ENCODE data around the gene CASKIN1.

DNA sequence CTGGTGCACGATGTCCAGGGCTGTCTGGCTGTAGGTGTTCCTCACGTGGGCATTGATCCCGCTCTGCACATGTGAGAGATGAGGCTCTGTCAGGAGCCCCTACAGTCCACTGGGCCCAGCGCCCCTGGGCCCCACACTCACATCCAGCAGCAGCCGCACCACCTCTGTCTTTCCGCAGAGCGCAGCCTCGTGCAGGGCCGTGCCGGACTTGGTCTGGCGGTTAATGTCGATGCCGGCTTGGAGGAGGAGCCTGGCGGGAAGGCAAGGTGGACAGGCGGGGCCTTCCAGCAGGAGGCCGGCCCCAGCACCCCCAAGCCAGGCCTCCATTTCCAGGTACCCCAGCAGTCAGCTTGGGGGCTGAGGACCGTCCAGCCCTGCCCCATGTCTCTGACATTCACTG, 9.2 kb downstream of the CASKIN1 start:
- TF ChIP-seq, protein P1, sequence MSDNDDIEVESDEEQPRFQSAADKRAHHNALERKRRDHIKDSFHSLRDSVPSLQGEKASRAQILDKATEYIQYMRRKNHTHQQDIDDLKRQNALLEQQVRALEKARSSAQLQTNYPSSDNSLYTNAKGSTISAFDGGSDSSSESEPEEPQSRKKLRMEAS (IDR thresholded peaks at IDR 0.05), result no peak
- no peak for TF ChIP-seq CTCF (IDR thresholded peaks at IDR 0.05; ENCODE audit: low read depth, low read length, missing input control)
- TF ChIP-seq SP1 (IDR thresholded peaks at IDR 0.05), result no peak
- TF ChIP-seq RAD21 (IDR thresholded peaks at IDR 0.05), result no peak
- TF ChIP-seq EGR1 (IDR thresholded peaks at IDR 0.05; ENCODE audit: low read depth in 2 of 2), result no peak
- TF ChIP-seq, protein P2, sequence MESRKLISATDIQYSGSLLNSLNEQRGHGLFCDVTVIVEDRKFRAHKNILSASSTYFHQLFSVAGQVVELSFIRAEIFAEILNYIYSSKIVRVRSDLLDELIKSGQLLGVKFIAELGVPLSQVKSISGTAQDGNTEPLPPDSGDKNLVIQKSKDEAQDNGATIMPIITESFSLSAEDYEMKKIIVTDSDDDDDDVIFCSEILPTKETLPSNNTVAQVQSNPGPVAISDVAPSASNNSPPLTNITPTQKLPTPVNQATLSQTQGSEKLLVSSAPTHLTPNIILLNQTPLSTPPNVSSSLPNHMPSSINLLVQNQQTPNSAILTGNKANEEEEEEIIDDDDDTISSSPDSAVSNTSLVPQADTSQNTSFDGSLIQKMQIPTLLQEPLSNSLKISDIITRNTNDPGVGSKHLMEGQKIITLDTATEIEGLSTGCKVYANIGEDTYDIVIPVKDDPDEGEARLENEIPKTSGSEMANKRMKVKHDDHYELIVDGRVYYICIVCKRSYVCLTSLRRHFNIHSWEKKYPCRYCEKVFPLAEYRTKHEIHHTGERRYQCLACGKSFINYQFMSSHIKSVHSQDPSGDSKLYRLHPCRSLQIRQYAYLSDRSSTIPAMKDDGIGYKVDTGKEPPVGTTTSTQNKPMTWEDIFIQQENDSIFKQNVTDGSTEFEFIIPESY (IDR thresholded peaks at IDR 0.05), result no peak
